ENCODE results near the gene PAOX.

- TF ChIP-seq NCOA2 (IDR thresholded peaks at IDR 0.05; ENCODE audit: partially characterized antibody in 2 of 2) (no peak), CTCF (IDR thresholded peaks at IDR 0.05 in 2 of 3, conservative IDR thresholded peaks at IDR 0.05 in 1 of 3; ENCODE audit: insufficient read depth in 2 of 3, low read depth in 1 of 3, low read length in 3 of 3) (no peak), ZNF274 (IDR thresholded peaks at IDR 0.05; ENCODE audit: borderline replicate concordance, low read depth, low read length) (no peak), FOXJ3 (CRISPR knock-in tag; IDR thresholded peaks at IDR 0.05) (no peak), REST (IDR thresholded peaks at IDR 0.05; ENCODE audit: borderline replicate concordance) (no peak), REST (CRISPR knock-in tag; IDR thresholded peaks at IDR 0.05; ENCODE audit: low read depth) (no peak), EZH2 (IDR thresholded peaks at IDR 0.05; ENCODE audit: borderline replicate concordance, low read depth, low read length) (no peak), RBM15 (IDR thresholded peaks at IDR 0.05; ENCODE audit: insufficient read depth, low read length) (no peak), NR1H2 (CRISPR knock-in tag; IDR thresholded peaks at IDR 0.05) (no peak), ZNF589 (CRISPR knock-in tag; IDR thresholded peaks at IDR 0.05; ENCODE audit: low read depth) (no peak), PKNOX1 (IDR thresholded peaks at IDR 0.05) (no peak)
Observed at GRCh38 chr10:133418289-133418993, 39.4 kb downstream of the PAOX start.

All from K562 (cell line).